Measurements from ENCODE around the gene TSSK3. TPM values are rescaled to one million over a fixed set of nuclear protein-coding genes. Genes with fewer than 3 reads are reported as not detected.

Gene TSSK3
- polyA plus RNA-seq, 1 donor: 6.1 TPM

GRCh38 chr1:32361674-32362473 lies 465 bp upstream of the TSSK3 start:
- peaks cover 3% of the 10 kb centered on the region for H3K9me3 ChIP-seq (ENCODE audit: control insufficient read depth, low read depth, low read length)
- peaks cover 30% of the 10 kb centered on the region for H3K36me3 ChIP-seq (ENCODE audit: control insufficient read depth, insufficient read depth, low read length)
- no CpG with 5 or more reads among the region's 91 CpGs for WGBS (ENCODE audit: insufficient coverage, low lambda C conversion rate)
- peak; percentile 25 to 63 for DNase-seq
- peaks cover 20% of the 10 kb centered on the region for H3K4me1 ChIP-seq (ENCODE audit: control insufficient read depth, insufficient read depth, low read length)
- no peak overlapping the region for H3K27ac ChIP-seq (ENCODE audit: low read length)
- no peaks in the 10 kb centered on the region for H3K27me3 ChIP-seq (ENCODE audit: control insufficient read depth, insufficient read depth, low read length)
- peak overlapping the region; percentile 34 for H3K4me3 ChIP-seq (ENCODE audit: low read length)

- Histone ChIP-seq H3K27me3 (ENCODE audit: control insufficient read depth, insufficient read depth, low read length) (no peaks in the 10 kb centered on the region), H3K4me3 (ENCODE audit: low read length) (no peak overlapping the region), H3K27ac (ENCODE audit: low read length) (no peak overlapping the region), H3K4me1 (ENCODE audit: control insufficient read depth, insufficient read depth, low read length) (peaks cover 6% of the 10 kb centered on the region), H3K36me3 (ENCODE audit: control insufficient read depth, insufficient read depth, low read length) (peaks cover 48% of the 10 kb centered on the region), H3K9me3 (ENCODE audit: control insufficient read depth, low read depth, low read length) (peaks cover 3% of the 10 kb centered on the region)
- DNase-seq: no peak
- WGBS (ENCODE audit: insufficient coverage, low lambda C conversion rate): no CpG with 5 or more reads among the region's 12 CpGs
Measured at GRCh38 chr1:32363713-32364112, 1.4 kb downstream of the TSSK3 start.

GRCh38 chr1:32364836-32365235 lies 2.5 kb downstream of the TSSK3 start:
- no peak overlapping the region for H3K4me3 ChIP-seq (ENCODE audit: low read length)
- peaks cover 3% of the 10 kb centered on the region for H3K9me3 ChIP-seq (ENCODE audit: control insufficient read depth, low read depth, low read length)
- H3K36me3 ChIP-seq (ENCODE audit: control insufficient read depth, insufficient read depth, low read length): peaks cover 56% of the 10 kb centered on the region
- DNase-seq: no peak
- H3K4me1 ChIP-seq (ENCODE audit: control insufficient read depth, insufficient read depth, low read length): peaks cover 5% of the 10 kb centered on the region
- no peaks in the 10 kb centered on the region for H3K27me3 ChIP-seq (ENCODE audit: control insufficient read depth, insufficient read depth, low read length)
- WGBS (ENCODE audit: insufficient coverage, low lambda C conversion rate): 90% methylated on average over 2 of the region's 5 CpGs
- H3K27ac ChIP-seq (ENCODE audit: low read length): no peak overlapping the region

DNA sequence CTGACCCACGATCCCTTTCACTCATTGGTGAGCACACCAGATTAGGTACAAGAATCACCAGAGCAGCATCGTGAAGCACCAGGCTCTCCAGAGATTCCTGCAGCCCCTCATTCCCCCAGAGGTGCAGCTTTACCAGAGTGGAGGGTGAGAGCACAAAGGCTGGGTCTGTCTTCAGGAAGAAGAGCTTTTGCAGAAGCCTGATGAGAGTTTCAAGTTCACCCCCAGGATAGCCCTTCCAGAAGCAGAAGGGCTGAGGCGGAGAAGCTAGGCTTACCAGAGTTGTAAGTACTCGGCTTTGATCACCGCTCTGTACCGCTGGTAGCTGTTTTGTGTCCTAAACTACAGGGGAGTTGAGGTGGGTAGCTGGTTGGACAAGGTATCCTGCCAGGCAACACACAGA lies 3.1 kb downstream of the TSSK3 start:
- no peak overlapping the region for H3K27ac ChIP-seq (ENCODE audit: low read length)
- peaks cover 5% of the 10 kb centered on the region for H3K4me1 ChIP-seq (ENCODE audit: control insufficient read depth, insufficient read depth, low read length)
- H3K27me3 ChIP-seq (ENCODE audit: control insufficient read depth, insufficient read depth, low read length): no peaks in the 10 kb centered on the region
- peaks cover 3% of the 10 kb centered on the region for H3K9me3 ChIP-seq (ENCODE audit: control insufficient read depth, low read depth, low read length)
- no peak for DNase-seq
- WGBS (ENCODE audit: insufficient coverage, low lambda C conversion rate): no CpG with 5 or more reads among the region's 6 CpGs
- no peak overlapping the region for H3K4me3 ChIP-seq (ENCODE audit: low read length)
- peaks cover 61% of the 10 kb centered on the region for H3K36me3 ChIP-seq (ENCODE audit: control insufficient read depth, insufficient read depth, low read length)

DNA sequence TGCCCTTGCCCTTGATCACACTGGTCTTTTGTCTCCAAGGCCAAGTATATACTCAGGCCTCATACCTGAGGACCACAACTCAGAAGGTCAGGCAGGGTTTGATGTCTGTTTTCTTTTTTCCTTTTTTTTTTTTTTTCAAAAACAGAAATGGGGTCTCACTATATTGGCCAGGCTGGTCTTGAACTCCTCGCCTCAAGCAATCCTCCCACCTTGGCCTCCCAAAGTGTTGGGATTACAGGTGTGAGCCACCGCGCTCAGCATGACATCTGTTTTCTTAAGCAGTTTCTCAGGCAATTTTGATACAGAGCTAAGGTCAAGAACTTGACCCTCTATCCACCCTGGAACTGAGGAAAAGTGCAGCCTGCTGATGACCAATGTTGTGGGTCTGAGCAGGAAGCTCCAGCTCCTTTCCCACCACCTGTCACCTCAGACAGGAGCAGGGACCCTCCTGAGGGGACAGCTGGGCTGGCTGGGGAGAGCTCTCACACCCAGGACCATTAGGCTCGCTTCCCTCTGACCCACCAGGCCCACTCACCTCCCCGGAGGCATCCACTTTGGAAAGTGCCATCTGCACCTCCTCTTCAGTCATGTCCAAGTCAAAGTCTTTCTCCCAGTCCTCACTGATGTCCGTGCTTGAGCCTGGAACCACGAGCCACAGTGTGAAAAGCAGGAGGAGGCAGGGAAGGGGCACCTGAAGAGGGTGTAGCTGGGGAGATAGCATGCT lies 5.7 kb downstream of the TSSK3 start:
- no peak overlapping the region for H3K4me3 ChIP-seq (ENCODE audit: low read length)
- H3K9me3 ChIP-seq (ENCODE audit: control insufficient read depth, low read depth, low read length): no peaks in the 10 kb centered on the region
- no CpG with 5 or more reads among the region's 7 CpGs for WGBS (ENCODE audit: insufficient coverage, low lambda C conversion rate)
- H3K4me1 ChIP-seq (ENCODE audit: control insufficient read depth, insufficient read depth, low read length): no peaks in the 10 kb centered on the region
- no peaks in the 10 kb centered on the region for H3K27me3 ChIP-seq (ENCODE audit: control insufficient read depth, insufficient read depth, low read length)
- DNase-seq: no peak
- no peak overlapping the region for H3K27ac ChIP-seq (ENCODE audit: low read length)
- peaks cover 78% of the 10 kb centered on the region for H3K36me3 ChIP-seq (ENCODE audit: control insufficient read depth, insufficient read depth, low read length)

- H3K4me3 ChIP-seq (ENCODE audit: low read length): no peak overlapping the region
- no peak for DNase-seq
- no CpG with 5 or more reads among the region's 5 CpGs for WGBS (ENCODE audit: insufficient coverage, low lambda C conversion rate)
Measured at GRCh38 chr1:32372149-32372756, 9.9 kb downstream of the TSSK3 start.

DNA sequence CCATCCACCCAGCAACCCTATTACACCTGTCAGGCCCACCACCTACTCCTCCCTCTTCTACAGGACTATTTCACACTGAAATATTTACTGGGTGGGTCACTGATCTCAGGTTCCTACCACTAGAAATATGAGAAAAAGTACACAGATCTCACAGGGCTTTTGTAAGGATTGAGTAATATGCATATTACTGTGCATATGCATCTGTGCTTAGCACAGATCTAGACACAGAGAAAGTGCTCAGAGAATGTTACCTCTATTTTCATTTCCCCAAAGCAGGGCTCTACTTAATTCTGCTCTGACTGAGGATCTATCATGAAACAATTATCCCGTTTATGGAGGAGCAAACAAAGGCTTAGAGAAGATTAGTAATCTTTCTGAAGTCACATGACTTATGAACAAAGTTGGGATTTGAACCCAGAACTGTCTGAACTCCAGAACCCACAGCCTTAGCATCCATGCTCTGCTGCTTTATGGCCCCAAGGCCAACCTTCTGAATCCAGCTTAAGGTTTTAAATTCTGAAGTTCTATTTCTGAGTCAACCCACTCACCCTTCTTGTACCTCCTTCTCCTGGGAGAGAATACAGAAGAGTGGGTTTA lies 11.8 kb downstream of the TSSK3 start:
- H3K4me1 ChIP-seq (ENCODE audit: control insufficient read depth, insufficient read depth, low read length): no peaks in the 10 kb centered on the region
- no peaks in the 10 kb centered on the region for H3K9me3 ChIP-seq (ENCODE audit: control insufficient read depth, low read depth, low read length)
- no peak for DNase-seq
- no peak overlapping the region for H3K27ac ChIP-seq (ENCODE audit: low read length)
- H3K4me3 ChIP-seq (ENCODE audit: low read length): no peak overlapping the region
- no CpG with 5 or more reads among the region's 1 CpG for WGBS (ENCODE audit: insufficient coverage, low lambda C conversion rate)
- H3K27me3 ChIP-seq (ENCODE audit: control insufficient read depth, insufficient read depth, low read length): no peaks in the 10 kb centered on the region
- H3K36me3 ChIP-seq (ENCODE audit: control insufficient read depth, insufficient read depth, low read length): peaks cover 85% of the 10 kb centered on the region

More at GRCh38 chr1:32372149-32372756, 9.9 kb downstream of the TSSK3 start:
- H3K27ac ChIP-seq (ENCODE audit: low read length): no peak overlapping the region
- no peaks in the 10 kb centered on the region for H3K27me3 ChIP-seq (ENCODE audit: control insufficient read depth, insufficient read depth, low read length)
- H3K4me1 ChIP-seq (ENCODE audit: control insufficient read depth, insufficient read depth, low read length): no peaks in the 10 kb centered on the region
- H3K9me3 ChIP-seq (ENCODE audit: control insufficient read depth, low read depth, low read length): no peaks in the 10 kb centered on the region
- peaks cover 84% of the 10 kb centered on the region for H3K36me3 ChIP-seq (ENCODE audit: control insufficient read depth, insufficient read depth, low read length)

- peaks cover 96% of the 10 kb centered on the region for H3K36me3 ChIP-seq (ENCODE audit: control insufficient read depth, insufficient read depth, low read length)
- no peaks in the 10 kb centered on the region for H3K9me3 ChIP-seq (ENCODE audit: control insufficient read depth, low read depth, low read length)
- no peak overlapping the region for H3K4me3 ChIP-seq (ENCODE audit: low read length)
- no CpG with 5 or more reads among the region's 11 CpGs for WGBS (ENCODE audit: insufficient coverage, low lambda C conversion rate)
- DNase-seq: no peak
- no peaks in the 10 kb centered on the region for H3K27me3 ChIP-seq (ENCODE audit: control insufficient read depth, insufficient read depth, low read length)
- H3K27ac ChIP-seq (ENCODE audit: low read length): no peak overlapping the region
- no peaks in the 10 kb centered on the region for H3K4me1 ChIP-seq (ENCODE audit: control insufficient read depth, insufficient read depth, low read length)
Measured at GRCh38 chr1:32376199-32376598, 13.9 kb downstream of the TSSK3 start.

DNA sequence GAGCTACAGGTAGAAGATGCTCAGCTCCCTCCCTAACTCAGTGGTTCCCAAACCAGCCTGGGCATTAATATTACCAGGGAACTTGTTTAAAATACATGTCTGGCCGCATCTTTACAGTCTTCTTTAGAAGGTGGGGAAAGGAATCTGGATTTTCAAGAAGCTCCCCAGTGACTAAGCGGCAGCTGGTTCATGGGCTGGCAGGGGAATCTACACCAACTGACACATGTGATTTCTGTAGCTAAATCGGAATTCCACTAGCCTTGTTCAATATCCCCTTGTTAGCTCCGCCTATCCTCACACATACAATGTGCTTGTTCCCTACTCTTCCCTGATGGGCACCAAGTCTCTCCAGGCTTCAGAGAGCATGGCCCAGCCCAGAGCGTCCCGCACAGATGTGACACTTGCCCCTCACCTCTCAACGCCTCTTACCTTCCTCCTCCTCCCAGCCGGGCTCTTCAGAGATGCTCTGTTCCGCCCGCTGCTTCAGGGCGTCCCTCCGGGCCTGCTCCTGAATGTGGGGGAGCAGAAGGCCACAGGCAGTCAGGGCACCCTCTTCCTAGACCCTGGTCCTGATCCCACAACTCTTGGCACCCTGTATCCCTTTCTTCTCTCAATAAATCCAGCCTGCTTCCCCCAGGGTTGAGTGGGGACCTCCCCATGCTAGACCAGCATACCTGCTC lies 15.3 kb downstream of the TSSK3 start:
- WGBS (ENCODE audit: insufficient coverage, low lambda C conversion rate): 100% methylated on average over 1 of the region's 12 CpGs
- Histone ChIP-seq H3K36me3 (ENCODE audit: control insufficient read depth, insufficient read depth, low read length) (peaks cover 96% of the 10 kb centered on the region), H3K9me3 (ENCODE audit: control insufficient read depth, low read depth, low read length) (no peaks in the 10 kb centered on the region), H3K4me3 (ENCODE audit: low read length) (no peak overlapping the region), H3K27me3 (ENCODE audit: control insufficient read depth, insufficient read depth, low read length) (no peaks in the 10 kb centered on the region), H3K27ac (ENCODE audit: low read length) (no peak overlapping the region), H3K4me1 (ENCODE audit: control insufficient read depth, insufficient read depth, low read length) (no peaks in the 10 kb centered on the region)
- no peak for DNase-seq

DNA sequence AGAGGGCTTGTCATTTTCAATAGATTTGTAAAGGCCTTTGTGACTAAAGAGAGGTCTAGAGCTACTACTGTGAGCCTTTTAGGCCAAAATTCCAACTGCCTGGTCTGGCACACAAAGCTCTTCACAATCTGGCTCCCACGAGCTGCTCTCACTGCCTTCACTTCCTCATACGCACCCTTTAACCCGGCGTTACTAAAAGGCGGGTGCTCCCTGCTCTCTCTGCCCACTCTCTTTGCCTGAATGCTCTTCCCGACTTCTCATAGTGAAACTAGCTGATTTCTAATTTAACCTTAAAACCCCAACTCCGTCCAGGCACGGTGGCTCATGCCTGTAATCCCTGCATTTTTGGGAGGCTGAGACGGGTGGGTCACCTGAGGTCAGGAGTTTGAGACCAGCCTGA lies 17.7 kb downstream of the TSSK3 start:
- no peaks in the 10 kb centered on the region for H3K9me3 ChIP-seq (ENCODE audit: control insufficient read depth, low read depth, low read length)
- no peak for DNase-seq
- no peak overlapping the region for H3K4me3 ChIP-seq (ENCODE audit: low read length)
- WGBS (ENCODE audit: insufficient coverage, low lambda C conversion rate): no CpG with 5 or more reads among the region's 9 CpGs
- peaks cover 96% of the 10 kb centered on the region for H3K36me3 ChIP-seq (ENCODE audit: control insufficient read depth, insufficient read depth, low read length)
- H3K4me1 ChIP-seq (ENCODE audit: control insufficient read depth, insufficient read depth, low read length): no peaks in the 10 kb centered on the region
- no peaks in the 10 kb centered on the region for H3K27me3 ChIP-seq (ENCODE audit: control insufficient read depth, insufficient read depth, low read length)
- no peak overlapping the region for H3K27ac ChIP-seq (ENCODE audit: low read length)

All from large intestine (tissue), 3 donors.